ENCODE data around the gene CD72.

CD72 gene

DNA sequence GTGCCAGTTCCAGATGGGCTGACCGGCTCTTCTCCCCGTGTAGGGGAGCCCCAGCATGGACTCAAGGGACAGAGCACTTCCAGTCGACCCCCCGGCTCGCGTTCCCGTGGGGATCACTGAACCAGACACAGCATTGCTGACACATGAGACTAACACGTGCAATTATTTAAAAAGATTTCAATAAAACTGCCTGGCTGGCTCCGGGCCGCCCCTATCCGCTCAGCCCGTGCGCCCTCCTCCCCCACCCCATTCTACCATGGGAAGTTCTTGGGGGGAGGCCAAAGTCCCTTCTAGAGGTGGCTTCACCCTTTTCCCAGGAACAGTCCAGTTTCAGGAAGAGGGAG is 8.4 kb downstream of the CD72 start:
- TF ChIP-seq, protein P1, sequence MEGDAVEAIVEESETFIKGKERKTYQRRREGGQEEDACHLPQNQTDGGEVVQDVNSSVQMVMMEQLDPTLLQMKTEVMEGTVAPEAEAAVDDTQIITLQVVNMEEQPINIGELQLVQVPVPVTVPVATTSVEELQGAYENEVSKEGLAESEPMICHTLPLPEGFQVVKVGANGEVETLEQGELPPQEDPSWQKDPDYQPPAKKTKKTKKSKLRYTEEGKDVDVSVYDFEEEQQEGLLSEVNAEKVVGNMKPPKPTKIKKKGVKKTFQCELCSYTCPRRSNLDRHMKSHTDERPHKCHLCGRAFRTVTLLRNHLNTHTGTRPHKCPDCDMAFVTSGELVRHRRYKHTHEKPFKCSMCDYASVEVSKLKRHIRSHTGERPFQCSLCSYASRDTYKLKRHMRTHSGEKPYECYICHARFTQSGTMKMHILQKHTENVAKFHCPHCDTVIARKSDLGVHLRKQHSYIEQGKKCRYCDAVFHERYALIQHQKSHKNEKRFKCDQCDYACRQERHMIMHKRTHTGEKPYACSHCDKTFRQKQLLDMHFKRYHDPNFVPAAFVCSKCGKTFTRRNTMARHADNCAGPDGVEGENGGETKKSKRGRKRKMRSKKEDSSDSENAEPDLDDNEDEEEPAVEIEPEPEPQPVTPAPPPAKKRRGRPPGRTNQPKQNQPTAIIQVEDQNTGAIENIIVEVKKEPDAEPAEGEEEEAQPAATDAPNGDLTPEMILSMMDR (IDR thresholded peaks at IDR 0.05), result no peak
- no peak for DNase-seq (ENCODE audit: low spot score)
- peak overlapping the region in 1 of 2 donors; percentile 5 for H3K27ac ChIP-seq
- no peak overlapping the region for H3K4me3 ChIP-seq

DNA sequence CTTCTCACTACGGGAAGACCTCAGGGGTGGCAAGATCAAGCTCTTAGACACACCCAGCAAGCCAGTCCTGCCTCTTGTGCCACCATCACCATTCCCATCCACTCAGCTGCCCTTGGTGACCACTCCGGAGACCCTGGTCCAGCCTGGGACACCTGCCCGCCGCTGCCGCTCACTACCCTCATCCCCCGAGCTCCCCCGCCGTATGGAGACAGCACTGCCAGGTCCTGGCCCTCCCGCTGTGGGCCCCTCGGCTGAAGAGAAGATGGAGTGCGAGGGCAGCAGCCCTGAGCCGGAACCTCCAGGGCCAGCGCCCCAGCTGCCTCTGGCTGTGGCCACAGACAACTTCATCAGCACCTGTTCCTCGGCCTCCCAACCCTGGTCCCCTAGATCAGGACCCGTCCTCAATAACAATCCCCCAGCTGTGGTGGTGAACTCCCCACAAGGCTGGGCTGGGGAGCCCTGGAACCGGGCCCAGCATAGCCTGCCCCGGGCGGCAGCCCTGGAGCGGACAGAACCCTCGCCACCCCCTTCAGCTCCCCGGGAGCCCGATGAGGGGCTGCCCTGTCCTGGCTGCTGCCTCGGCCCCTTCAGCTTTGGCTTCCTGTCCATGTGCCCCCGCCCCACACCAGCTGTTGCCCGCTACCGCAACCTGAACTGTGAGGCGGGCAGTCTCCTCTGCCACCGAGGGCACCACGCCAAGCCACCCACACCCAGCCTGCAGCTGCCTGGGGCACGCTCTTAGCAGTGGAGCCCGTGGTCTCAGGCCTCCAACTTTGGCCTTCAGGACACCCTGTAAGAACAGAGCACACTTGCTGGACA is 9.0 kb downstream of the CD72 start:
- Histone ChIP-seq H3K27ac (peak overlapping the region in 1 of 2 donors; percentile 5), H3K4me3 (no peak overlapping the region)
- DNase-seq (ENCODE audit: low spot score), result peak; percentile 73
- TF ChIP-seq, protein P1 (IDR thresholded peaks at IDR 0.05), result no peak

DNA sequence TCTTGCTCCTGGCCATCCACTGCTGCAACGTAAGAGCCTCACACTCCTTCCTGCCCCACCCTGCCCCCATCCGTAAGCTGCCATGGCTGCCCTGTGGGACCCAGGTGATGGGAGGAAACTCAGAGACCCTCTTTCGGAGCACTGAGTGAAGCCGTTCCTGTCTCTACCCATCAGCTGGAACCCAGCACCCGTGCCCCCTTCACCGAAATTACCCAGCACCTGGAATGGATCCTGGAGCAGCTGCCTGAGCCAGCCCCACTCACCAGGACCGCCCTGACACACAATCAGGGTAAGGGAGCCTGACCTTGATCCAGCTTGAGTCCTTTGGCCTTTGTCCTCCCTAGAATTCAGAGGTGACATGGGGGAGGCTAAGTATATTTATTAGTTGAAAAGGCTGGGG is 10.0 kb downstream of the CD72 start:
- peak; percentile 53 for DNase-seq (ENCODE audit: low spot score)
- TF ChIP-seq, protein P1 (IDR thresholded peaks at IDR 0.05), result no peak
- H3K27ac ChIP-seq, result no peak overlapping the region
- no peak overlapping the region for H3K4me3 ChIP-seq

DNA sequence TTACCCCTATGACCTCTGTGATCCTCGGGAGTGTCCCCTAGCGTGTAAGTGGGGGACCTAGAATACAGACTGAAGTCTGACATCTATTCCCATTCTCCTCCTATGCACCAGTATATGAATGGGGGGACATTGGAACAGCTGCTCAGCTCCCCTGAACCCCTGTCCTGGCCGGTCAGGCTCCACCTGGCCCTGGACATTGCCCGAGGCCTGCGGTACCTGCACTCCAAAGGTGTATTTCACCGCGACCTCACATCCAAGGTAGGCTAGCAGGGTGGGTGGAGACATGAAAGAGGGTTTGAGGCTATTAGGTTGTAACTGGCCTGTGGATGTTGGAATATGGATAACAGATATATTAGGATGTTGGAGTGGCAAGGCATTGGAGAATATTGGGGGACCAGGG is 11.5 kb downstream of the CD72 start:
- peak overlapping the region; percentile 9 to 30 for H3K27ac ChIP-seq
- peak; percentile 55 for DNase-seq (ENCODE audit: low spot score)
- peak overlapping the region; percentile 91 for H3K4me3 ChIP-seq
- TF ChIP-seq, protein P1 (IDR thresholded peaks at IDR 0.05), result no peak

DNA sequence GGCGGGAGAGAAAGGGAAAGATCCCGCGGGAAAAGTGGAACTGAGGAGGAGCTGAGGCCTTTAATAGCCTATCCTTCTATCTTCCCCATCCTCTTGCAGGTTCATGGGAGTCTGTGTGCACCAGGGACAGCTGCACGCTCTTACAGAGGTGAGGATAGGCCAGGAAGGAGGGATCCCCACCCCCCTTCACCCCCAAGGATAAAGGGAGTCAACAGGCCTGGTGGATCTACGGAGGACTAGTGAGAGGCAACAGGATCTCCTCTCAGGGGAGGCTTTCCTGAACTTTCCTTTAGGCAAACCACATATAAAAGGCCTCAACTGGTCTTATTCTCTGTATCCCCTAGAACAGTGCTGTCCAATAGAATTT is 12.1 kb downstream of the CD72 start:
- H3K27ac ChIP-seq, result peak overlapping the region; percentile 85 to 99
- H3K4me3 ChIP-seq, result peak overlapping the region; percentile 91
- peak; percentile 72 for DNase-seq (ENCODE audit: low spot score)
- TF ChIP-seq, protein P1 (IDR thresholded peaks at IDR 0.05), result no peak

DNA sequence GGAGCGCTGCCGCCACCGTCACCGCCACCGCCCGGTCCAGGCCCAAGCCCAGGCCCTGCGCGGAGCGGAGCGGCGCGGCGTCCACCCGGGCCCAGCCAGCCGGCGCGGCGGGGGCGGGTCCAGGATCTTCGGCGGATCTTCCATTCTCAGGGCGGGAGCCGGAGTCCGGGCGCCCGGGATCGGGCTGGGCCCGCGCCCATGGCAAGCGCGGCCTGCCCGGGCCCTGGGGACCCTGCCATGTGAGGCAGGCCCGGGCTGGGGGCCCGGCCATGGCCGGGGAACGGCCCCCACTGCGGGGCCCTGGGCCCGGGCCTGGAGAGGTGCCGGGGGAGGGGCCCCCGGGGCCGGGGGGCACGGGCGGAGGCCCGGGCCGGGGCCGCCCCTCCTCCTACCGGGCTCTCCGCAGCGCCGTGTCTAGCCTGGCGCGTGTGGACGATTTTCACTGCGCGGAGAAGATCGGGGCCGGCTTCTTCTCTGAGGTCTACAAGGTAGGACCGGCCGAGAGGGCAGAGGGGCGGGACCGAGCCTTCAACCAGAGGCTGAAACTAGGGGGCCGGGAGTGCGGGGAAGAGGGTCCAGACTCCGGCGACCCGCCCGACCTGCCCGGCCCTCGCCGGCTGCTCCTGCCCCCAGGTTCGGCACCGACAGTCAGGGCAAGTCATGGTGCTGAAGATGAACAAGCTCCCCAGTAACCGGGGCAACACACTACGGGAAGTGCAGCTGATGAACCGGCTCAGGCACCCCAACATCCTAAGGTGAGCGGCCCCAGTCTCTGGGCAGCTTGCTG is 12.7 kb downstream of the CD72 start:
- Histone ChIP-seq H3K4me3 (peak overlapping the region; percentile 91), H3K27ac (peak overlapping the region; percentile 85 to 99)
- TF ChIP-seq, protein P1 (IDR thresholded peaks at IDR 0.05), result no peak
- peak; percentile 84 for DNase-seq (ENCODE audit: low spot score)

Data from coronary artery (tissue), 2 donors.